Stimulated activated CD4-positive, alpha-beta T cell treated with anti-CD3 and anti-CD28 coated beads, TNF-alpha, amount 100 ng/mL, for 1 hour (primary cell): ENCODE measurements around the gene CANX.
"Not testable (repeated sequence)": the region's sequence is repeated elsewhere in the genome, so short reads cannot be mapped to it uniquely, and the experiment has no call there.

Experiments
- DNase-seq, 3 donors: peaks; one replicate each; pipeline ENCODE4 v3.0.0-alpha.2; 2020; ENCODE audit warnings: low read depth in 3 of 3, low spot score in 1 of 3

The CANX gene

GRCh38 chr5:179698935-179699615 is at the start of gene CANX:
Gene CANX (plus strand): TSS chr5:179698967. CDS start chr5:179705682, 6,715 bp downstream.
- DNase-seq, result no peak

- not testable (repeated sequence) for DNase-seq
Measured at GRCh38 chr5:179649166-179649703, 49.5 kb upstream of the CANX start.

GRCh38 chr5:179650245-179650644 is 48.5 kb upstream of the CANX start:
- DNase-seq, result not testable (repeated sequence)

- DNase-seq, result not testable (repeated sequence)
Measured at GRCh38 chr5:179653135-179653534, 45.6 kb upstream of the CANX start.

- DNase-seq, result not testable (repeated sequence)
Measured at GRCh38 chr5:179657302-179658178, 41.2 kb upstream of the CANX start.

GRCh38 chr5:179658179-179658856 is 40.4 kb upstream of the CANX start:
- DNase-seq, result not testable (repeated sequence)

- DNase-seq, result not testable (repeated sequence)
Measured at GRCh38 chr5:179661647-179662046, 37.1 kb upstream of the CANX start.

GRCh38 chr5:179668391-179668790 is 30.4 kb upstream of the CANX start:
- DNase-seq, result no peak

GRCh38 chr5:179678223-179679013 is 20.3 kb upstream of the CANX start:
- peak; percentile 84 to 88 (median 85) for DNase-seq

- DNase-seq, result peak in 2 of 3 donors; percentile 17 to 48
Measured at GRCh38 chr5:179679014-179679674, 19.6 kb upstream of the CANX start.

- DNase-seq, result no peak
Measured at GRCh38 chr5:179680014-179680779, 18.6 kb upstream of the CANX start.

- no peak for DNase-seq
Measured at GRCh38 chr5:179680780-179681401, 17.9 kb upstream of the CANX start, which contains the start of gene CBY3. Gene CBY3 (minus strand): TSS chr5:179681034. CDS start chr5:179680918, 116 bp downstream.

- DNase-seq, result not testable (repeated sequence)
Measured at GRCh38 chr5:179689212-179689611, 9.6 kb upstream of the CANX start.

GRCh38 chr5:179694561-179694960 is 4.2 kb upstream of the CANX start:
- no peak for DNase-seq

- no peak for DNase-seq
Measured at GRCh38 chr5:179696603-179697002, 2.2 kb upstream of the CANX start.

GRCh38 chr5:179697108-179697507 is 1.7 kb upstream of the CANX start:
- no peak for DNase-seq

- not testable (repeated sequence) for DNase-seq
Measured at GRCh38 chr5:179697543-179697942, 1.2 kb upstream of the CANX start.
